Central memory CD4-positive, alpha-beta T cell (primary cell): ENCODE data around the gene MAML3.
"Not testable (repeated sequence)": the region's sequence is repeated elsewhere in the genome, so short reads cannot be mapped to it uniquely, and the experiment has no call there.

Source experiments
- DNase-seq: peaks from one replicate; pipeline ENCODE4 v3.0.0; 2022

MAML3 gene

DNA sequence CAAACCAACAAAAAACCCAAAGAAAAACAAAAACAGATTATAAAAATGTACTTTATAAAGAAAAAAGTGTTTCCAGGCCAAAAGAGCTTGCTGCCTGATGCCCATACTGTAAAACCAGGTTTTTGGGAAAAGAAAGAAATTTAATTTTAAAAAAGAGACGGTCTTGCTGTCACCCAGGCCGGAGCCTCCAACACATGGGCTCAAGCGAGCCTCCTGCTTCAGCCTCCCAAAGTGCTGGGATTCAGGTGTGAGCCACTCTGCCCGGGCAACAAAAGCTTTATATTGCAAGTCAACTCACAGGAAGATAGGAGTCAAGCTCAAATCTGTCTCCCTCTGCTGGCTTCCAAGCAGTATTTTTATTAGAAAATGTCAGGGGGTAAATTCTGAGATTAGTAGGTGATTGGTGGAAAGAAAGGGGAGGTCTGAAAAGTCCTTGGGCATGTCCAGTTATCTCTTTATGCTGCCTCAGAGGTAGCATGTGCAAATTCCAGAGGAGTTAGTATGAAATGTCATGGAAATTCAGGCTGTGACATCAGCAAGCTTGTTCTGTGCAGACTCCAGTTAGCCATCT, 449.0 kb downstream of the MAML3 start:
- DNase-seq: no peak

DNA sequence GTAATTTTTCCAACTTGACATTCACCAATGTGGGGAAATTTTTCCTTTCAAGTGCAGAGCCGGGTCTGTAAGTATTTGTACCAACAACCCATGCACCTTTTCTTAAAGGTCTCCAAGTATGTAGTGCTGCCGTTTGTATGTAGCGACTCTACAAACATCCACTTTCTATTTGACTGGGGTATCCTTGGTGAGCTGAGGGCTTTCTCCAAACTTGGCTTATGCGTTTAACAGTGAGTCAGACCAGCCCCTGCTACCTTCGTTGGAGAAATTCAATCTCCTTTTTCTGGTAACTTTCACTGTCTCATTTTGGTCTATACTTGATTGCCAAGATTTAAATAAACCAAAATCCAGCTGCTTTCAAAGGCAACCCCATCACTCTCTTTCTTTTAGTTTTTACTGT, 453.4 kb downstream of the MAML3 start:
- DNase-seq: no peak

- DNase-seq: not testable (repeated sequence)
Observed at GRCh38 chr4:139698167-139698925, 455.6 kb downstream of the MAML3 start.

DNA sequence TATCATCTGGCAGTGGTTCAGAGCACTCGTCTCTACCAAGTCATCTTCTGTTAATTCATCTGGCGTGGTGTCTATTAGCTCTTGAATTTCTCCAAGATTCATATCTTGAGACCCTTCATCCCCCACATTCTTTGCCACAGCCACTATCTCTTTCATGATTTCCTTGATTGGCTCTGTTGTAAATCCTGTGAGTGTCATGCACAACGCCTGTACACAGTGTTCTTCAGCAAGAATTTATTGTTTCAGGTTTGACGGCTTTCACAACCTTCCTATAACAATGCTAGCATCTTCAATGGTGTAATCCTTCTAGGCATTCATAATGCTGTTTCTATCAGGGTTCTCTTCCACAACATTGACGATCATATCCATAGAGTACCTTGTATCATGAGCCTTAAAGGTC, 457.5 kb downstream of the MAML3 start:
- DNase-seq: no peak

DNA sequence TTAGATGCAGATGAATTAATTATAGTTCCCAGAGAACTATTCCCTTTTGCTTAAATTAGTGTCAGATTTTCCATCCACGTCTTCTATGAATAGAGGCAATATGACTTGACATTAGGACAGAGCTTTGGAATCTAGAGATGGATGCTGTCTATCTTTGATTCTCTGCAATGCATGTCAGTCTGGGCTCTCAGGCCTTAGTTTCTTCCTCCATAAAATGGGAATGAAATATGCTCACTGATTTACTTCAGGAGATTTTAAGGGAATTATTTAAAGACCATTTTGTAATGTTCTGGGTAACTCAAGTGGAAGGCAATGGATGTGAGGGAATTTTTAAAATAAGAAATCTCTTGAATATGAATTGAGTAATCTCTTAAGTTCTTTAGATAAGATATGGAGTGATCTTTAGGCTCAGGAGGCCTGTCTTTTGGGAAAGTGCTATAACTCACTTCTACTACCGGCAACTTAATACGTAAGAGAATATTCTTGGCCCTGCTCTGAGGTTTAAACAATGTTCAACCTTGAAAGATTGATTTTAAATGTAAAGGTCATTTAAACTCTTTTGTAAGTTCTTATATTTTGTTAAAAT, 459.4 kb downstream of the MAML3 start:
- no peak for DNase-seq

DNA sequence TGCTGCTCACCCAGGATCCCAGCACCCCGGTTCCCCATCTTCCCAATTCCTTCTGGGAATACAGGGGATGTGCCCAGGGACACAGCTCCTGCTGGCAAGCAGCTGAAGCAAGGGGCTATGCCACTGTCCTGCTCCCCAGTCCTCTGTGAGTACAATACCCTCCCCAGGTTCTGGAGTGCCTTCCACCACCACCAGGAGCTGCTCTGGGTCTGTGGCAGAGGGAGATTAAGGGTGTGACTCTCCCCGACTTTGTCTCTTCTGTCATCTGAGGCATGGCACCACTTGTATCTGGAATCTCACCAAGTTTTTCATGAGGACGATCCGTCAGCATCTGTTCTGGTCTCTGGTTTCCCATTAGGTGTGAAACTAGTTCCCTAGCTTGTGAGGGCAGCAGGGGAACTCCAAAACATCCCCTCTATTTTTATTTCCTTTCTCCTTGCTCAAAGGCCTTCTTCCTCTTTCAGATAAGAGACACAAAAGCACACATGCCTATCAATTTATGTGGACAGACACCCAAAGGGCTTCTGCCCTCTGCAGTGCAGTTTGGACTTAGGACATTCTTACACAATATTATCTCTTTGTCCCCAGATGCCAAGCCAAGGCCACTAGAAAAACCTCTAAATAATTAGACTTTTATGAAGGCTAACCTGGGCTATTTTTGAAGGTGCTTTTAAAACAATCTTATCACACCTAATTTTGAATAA, 461.5 kb downstream of the MAML3 start:
- DNase-seq: no peak

- no peak for DNase-seq
Observed at GRCh38 chr4:139690419-139690818, 463.6 kb downstream of the MAML3 start.

DNA sequence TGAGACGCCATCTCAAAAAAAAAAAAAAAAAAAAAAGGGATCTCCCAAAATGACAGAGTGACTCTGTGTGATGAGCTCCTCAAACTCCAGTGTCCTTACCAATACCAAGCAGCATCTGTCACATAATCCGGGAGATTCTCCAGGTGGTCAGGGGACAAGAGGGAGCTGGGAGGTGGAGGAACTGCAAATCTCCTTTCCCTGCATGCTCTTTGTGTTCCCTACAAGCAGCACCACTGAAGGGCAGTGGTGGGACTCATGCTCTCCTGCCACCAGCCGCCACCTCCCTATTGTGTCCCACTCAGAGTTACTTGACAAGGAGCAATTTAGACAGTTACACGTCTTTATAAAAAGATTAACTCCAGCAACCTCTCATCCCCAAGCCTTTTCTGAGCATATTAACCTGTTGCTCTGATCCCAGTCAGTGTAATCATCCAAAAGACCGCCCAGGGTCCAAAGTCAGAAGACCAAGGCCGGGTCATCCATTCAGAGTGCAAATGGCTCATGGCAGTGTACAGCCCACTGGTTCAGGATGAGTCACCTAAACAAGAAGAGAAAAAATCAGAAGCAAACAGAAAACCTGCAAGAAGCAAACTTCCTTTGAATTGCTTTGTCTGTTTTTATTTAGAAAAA, 464.8 kb downstream of the MAML3 start:
- DNase-seq: no peak

DNA sequence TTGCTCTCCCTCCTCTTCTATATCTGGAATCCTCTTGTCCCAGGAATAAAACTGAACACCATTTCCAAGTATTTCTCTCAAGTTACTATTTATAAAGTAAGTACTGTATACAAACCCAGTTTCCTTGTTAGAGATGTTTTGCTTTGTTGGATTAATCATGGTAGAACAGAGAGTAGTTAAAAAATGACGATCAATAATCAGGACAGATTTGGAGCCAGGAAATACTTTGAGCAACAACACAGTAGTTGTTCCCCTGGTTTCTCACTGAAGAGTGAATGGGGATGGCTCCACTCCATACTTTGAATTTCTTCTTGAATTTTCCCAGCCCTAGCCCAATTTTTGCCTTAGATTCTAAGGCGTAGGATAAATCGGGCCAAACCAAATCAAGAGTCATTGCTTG, 467.0 kb downstream of the MAML3 start:
- DNase-seq: no peak

GRCh38 chr4:139686130-139686529, 467.9 kb downstream of the MAML3 start:
- DNase-seq: no peak

DNA sequence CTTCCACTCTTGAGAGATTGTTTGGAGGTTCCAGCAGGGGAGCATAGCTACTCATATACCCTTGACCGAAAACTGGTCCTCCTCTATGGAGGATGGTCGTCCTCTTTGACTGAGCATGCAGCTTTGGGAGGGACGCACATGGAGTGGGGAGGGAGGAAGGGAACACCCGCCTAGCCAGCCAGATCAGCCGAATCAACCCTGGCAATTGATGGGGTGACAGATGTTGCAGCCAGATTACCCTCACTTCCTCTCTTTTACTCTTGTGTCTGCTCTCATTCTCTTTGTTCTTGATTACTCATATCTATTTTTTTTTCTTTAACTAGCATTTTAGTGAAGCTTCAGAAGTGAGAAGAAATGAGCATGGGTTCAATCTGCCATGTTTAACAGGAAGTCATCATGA, 468.8 kb downstream of the MAML3 start:
- no peak for DNase-seq

- no peak for DNase-seq
Observed at GRCh38 chr4:139684351-139684750, 469.6 kb downstream of the MAML3 start.

DNA sequence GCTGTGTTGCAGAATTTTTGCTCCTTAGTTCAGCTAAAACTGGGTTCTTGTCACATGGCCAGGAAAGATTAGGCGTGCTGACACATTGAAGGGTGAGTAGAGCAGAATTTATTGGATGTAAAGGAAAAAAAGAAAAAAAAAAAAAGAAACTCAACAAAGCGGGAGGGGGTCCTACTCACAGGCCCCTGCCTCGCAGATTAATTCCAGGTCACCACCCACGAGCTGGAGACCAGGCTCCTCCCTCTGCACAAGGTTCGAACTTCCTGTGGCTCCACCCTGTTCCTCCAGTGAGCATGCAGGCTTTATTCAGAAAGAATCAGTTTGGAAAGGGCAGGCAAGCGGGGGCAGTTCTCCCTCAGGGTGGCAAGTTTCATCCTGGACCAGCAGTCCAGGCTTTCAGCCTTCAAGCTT, 471.2 kb downstream of the MAML3 start:
- DNase-seq: no peak

GRCh38 chr4:139682309-139682708, 471.7 kb downstream of the MAML3 start:
- DNase-seq: no peak

DNA sequence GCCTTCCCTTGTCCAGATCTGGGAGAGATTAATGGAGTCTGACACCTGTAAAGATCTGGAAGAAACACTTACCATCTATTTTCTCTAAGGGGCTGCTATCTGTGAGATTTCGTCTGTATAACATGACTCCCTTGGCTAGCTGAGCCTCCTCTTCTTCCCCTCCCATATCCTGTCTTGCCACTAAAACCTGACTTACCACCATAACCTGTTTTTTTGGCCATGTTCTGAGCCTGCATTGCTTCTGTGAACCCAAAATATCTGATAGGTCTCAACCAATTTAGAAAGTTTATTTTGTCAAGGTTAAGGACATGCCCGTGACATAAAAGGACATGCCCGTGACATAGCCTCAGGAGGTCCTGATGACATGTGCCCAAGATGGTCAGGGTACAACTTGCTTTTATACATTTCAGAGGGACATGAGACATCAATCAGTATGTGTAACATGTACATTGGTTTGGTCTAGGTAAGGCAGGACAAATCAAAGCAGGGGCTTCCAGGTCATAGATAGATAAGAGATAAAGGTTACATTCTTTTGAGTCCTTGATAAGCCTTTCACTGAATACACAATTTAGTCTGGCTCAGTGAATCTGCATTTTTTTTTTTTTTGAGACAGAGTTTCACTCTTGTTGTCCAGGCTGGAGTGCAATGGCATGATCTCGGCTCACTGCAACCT, 476.9 kb downstream of the MAML3 start:
- DNase-seq: no peak

DNA sequence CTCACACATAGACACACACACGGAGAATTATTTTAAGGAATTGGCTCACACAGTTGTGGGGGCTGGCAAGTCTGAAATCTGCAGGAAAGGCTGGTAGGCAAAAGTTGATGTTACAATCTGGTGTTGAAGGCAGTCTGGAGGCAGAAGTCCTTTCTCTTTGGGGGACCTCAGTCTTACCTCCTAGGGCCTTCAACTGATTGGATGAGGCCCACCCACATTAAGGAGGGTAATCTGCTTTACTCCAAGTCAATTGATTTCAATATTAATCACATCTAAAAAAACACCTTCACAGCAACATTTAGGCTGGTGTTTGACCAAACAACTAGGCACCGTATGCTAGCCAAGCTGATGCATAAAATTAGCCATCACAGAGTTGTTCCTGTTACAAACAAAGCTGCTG, 477.6 kb downstream of the MAML3 start:
- no peak for DNase-seq

DNA sequence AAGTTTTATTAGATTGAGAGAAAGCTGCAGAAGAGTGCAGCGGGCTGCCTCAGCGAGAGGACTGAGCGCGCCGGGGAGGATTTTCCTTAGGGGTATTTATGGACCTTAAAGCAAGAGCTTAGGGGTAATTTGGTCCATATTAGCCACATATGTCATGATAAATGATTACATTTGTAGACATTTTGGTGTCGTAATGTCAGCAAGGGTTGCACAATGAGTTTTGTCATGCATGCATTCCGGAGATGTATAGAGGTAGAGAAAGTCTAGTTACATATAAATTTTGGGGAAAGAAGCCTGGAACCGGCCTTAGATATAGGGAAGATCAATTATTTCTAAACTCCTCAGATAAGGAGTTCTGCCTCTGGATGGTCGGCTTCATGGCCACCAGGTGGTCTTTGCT, 478.3 kb downstream of the MAML3 start:
- DNase-seq: no peak

GRCh38 chr4:139674875-139675550, 479.0 kb downstream of the MAML3 start:
- DNase-seq: no peak

DNA sequence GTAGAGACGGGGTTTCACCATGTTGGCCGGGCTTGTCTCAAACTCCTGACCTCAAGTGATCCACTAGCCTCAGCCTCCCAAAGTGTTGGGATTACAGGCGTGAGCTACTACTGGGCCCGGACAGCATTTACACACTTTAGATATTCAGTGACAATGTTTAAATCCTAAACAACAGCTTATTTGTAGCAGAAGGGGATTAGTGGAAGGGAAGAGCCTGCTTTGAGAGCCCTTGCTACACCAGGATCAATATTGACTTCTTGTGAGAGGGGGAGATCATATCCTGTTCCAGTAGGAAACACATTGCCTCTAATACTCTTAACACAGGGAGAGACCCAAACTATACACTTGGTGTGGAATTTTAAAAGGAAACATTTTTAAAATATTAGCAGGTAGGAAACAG, 481.3 kb downstream of the MAML3 start:
- DNase-seq: no peak

DNA sequence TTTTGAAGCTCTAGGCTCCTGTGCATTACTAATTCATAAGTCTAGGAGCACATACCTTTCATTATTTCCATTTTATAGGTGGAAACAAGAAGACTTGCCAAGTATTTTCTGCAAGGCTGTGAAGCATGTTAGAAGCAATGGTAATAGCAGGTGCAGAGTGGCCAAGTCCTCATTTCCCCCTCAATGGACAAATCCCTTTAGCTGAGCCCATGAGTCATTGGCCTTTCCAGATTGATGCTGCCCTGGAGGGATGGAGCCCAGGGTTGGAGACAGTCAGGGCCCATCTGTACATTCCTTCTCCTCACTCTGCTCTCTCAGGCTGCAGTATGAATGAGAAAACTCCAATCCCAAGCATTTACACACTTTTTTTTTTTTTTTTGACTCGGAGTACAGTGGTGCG, 481.8 kb downstream of the MAML3 start:
- no peak for DNase-seq

GRCh38 chr4:139670775-139671174, 483.2 kb downstream of the MAML3 start:
- DNase-seq: no peak

GRCh38 chr4:139669890-139670289, 484.1 kb downstream of the MAML3 start:
- DNase-seq: no peak
